Upper lobe of left lung (tissue), 6 donors: ENCODE results near the gene COL18A1. TPM values are rescaled to one million over a fixed set of nuclear protein-coding genes. Genes with fewer than 3 reads are reported as not detected.
A peak's percentile ranks its signal among the peaks of the same experiment; 100 is the strongest.
"Not testable (repeated sequence)": the region's sequence is repeated elsewhere in the genome, so short reads cannot be mapped to it uniquely, and the experiment has no call there.

Experiments
- ATAC-seq, 2 donors: fragments of 200-7000 bp; cut with Tn5 transposase; one replicate each; pipeline ENCODE4 v1.9.1; 2022; ENCODE audit warnings: mild to moderate bottlenecking in 2 of 2, moderate library complexity in 2 of 2; ENCODE audit not compliant: low FRiP score in 2 of 2
- DNase-seq, 2 donors: peaks; one replicate each; pipeline ENCODE4 v3.0.0-alpha.2; 2019 to 2020
- H3K27ac ChIP-seq, 4 donors: fragments of 200-600 bp; sonication (generic); one replicate each; pipeline ENCODE4 v1.5.1; 2016 to 2019
- H3K27me3 ChIP-seq, 4 donors: fragments of 200-600 bp; sonication (generic); one replicate each; pipeline ENCODE4 v1.5.1; 2017 to 2019
- H3K36me3 ChIP-seq, 4 donors: fragments of 200-600 bp; sonication (generic); one replicate each; pipeline ENCODE4 v1.5.1; 2016 to 2019
- H3K4me1 ChIP-seq, 4 donors: fragments of 200-600 bp; sonication (generic); one replicate each; pipeline ENCODE4 v1.5.1; 2018 to 2019
- H3K4me3 ChIP-seq, 4 donors: fragments of 200-600 bp; sonication (generic); one replicate each; pipeline ENCODE4 v1.5.1; 2017 to 2019; ENCODE audit warnings: mild to moderate bottlenecking in 2 of 4, moderate library complexity in 1 of 4
- H3K9me3 ChIP-seq, 4 donors: fragments of 200-600 bp; sonication (generic); one replicate each; pipeline ENCODE4 v1.5.1; 2018 to 2019
- CTCF ChIP-seq, 6 experiments: fragments of 450-650 bp in 4 of 6; fragments of 200-600 bp in 2 of 6; sonication (generic) in 2 of 6; IDR thresholded peaks; one replicate each; pipeline ENCODE4 v1.5.1; 2016 to 2019; ENCODE audit warnings: antibody characterized with exemption in 6 of 6
- EP300 ChIP-seq, 4 donors: sonication (generic); formaldehyde crosslinking; IDR thresholded peaks; one replicate each; pipeline ENCODE4 v1.5.1; 2017; ENCODE audit warnings: antibody characterized with exemption in 4 of 4, control low read depth in 2 of 4
- POLR2A ChIP-seq, 4 donors: fragments of 450-650 bp; IDR thresholded peaks; one replicate each; pipeline ENCODE4 v1.5.1; 2016 to 2017; ENCODE audit warnings: antibody characterized with exemption in 4 of 4, mild to moderate bottlenecking in 2 of 4
- POLR2AphosphoS5 ChIP-seq, 2 donors: sonication (generic); formaldehyde crosslinking; IDR thresholded peaks; one replicate each; pipeline ENCODE4 v1.5.1; 2017; ENCODE audit warnings: antibody characterized with exemption in 2 of 2
- WGBS, 2 donors: methylation state at CpG; one replicate each; pipeline ENCODE4 v1.1.5; 2017 to 2018; 5-methylcytosine and 5-hydroxymethylcytosine counted together
- total RNA-seq, 6 donors: library from RNA; depleted of rRNA in 4 of 6; stranded (reverse); fragments of >200 nt in 4 of 6; gene quantifications; one replicate each; pipeline versions ENCODE4 v1.1.0 to v1.2.1, GENCODE V29; 2016 to 2021
- donor health status: DM: no; HTN: no; CAD: no; lungs with moderate emphysema.
- donor health status: DM: no; HTN: yes; CAD: no; lungs with severe emphysema.

COL18A1 gene
- total RNA-seq, 6 donors from 2014 or later, result 34.5 to 138 (median 70.5) TPM

GRCh38 chr21:45436351-45437065 is 31.5 kb downstream of the COL18A1 start:
- Histone ChIP-seq H3K4me3 (no peak overlapping the region), H3K27ac (no peak overlapping the region), H3K4me1 (peaks cover 14 to 17% (median 15%) of the 10 kb centered on the region in 4 donors), H3K9me3 (no peaks in the 10 kb centered on the region), H3K36me3 (no peaks in the 10 kb centered on the region), H3K27me3 (no peaks in the 10 kb centered on the region)
- DNase-seq (peak in 1 of 2 donors; percentile 58), ATAC-seq (no peak)
- TF ChIP-seq POLR2A (IDR thresholded peaks at IDR 0.05) (no peak), EP300 (IDR thresholded peaks at IDR 0.05) (no peak), POLR2AphosphoS5 (IDR thresholded peaks at IDR 0.05) (no peak), CTCF (IDR thresholded peaks at IDR 0.05) (no peak)
- WGBS, 2 donors, result 71 to 75% methylated on average over 13 to 17 of the region's 18 CpGs

- H3K4me3 ChIP-seq, DNase-seq, H3K27me3 ChIP-seq, H3K36me3 ChIP-seq, H3K27ac ChIP-seq, ATAC-seq, H3K9me3 ChIP-seq: not testable (repeated sequence)
- H3K4me1 ChIP-seq, result peaks cover 12 to 15% (median 14%) of the 10 kb centered on the region in 4 donors
Measured at GRCh38 chr21:45437844-45438243, 32.9 kb downstream of the COL18A1 start.

GRCh38 chr21:45438391-45439145 is 33.6 kb downstream of the COL18A1 start:
- no peaks in the 10 kb centered on the region for H3K9me3 ChIP-seq
- H3K27ac ChIP-seq, result peak overlapping the region; percentile 70 to 80 (median 72)
- WGBS, 2 donors, result 67 to 72% methylated on average over 19 to 26 of the region's 26 CpGs
- peak in 1 of 2 donors; percentile 71 for DNase-seq
- H3K4me3 ChIP-seq, result peak overlapping the region in 3 of 4 donors; percentile 30 to 48 (median 39)
- peaks cover 12 to 15% (median 14%) of the 10 kb centered on the region in 4 donors for H3K4me1 ChIP-seq
- TF ChIP-seq CTCF (IDR thresholded peaks at IDR 0.05), result no peak
- no peak for TF ChIP-seq POLR2A (IDR thresholded peaks at IDR 0.05)
- TF ChIP-seq POLR2AphosphoS5 (IDR thresholded peaks at IDR 0.05), result no peak
- TF ChIP-seq EP300 (IDR thresholded peaks at IDR 0.05), result no peak
- no peaks in the 10 kb centered on the region for H3K27me3 ChIP-seq
- no peak for ATAC-seq
- H3K36me3 ChIP-seq, result no peaks in the 10 kb centered on the region

GRCh38 chr21:45439161-45439872 is 34.4 kb downstream of the COL18A1 start:
- TF ChIP-seq EP300 (IDR thresholded peaks at IDR 0.05) (peak in 1 of 4 donors; percentile 50), CTCF (IDR thresholded peaks at IDR 0.05) (peak; percentile 94 to 99 (median 98)), POLR2A (IDR thresholded peaks at IDR 0.05) (peak in 2 of 4 donors; percentile 21 to 35), POLR2AphosphoS5 (IDR thresholded peaks at IDR 0.05) (peak; percentile 64 to 80)
- whole genome bisulfite sequencing, 2 donors, result 13 to 18% methylated on average over 52 to 58 of the region's 58 CpGs
- peaks cover 12 to 15% (median 14%) of the 10 kb centered on the region in 4 donors for H3K4me1 ChIP-seq
- no peaks in the 10 kb centered on the region for H3K9me3 ChIP-seq
- ATAC-seq, result peak; percentile 87 to 94
- H3K4me3 ChIP-seq, result peak overlapping the region in 3 of 4 donors; percentile 30 to 48 (median 39)
- peak overlapping the region; percentile 70 to 80 (median 72) for H3K27ac ChIP-seq
- H3K36me3 ChIP-seq, result no peaks in the 10 kb centered on the region
- no peaks in the 10 kb centered on the region for H3K27me3 ChIP-seq
- DNase-seq, result peak; percentile 82 to 96
